ENCODE results near the gene ACTN4.
A peak's percentile ranks its signal among the peaks of the same experiment; 100 is the strongest.

DNA sequence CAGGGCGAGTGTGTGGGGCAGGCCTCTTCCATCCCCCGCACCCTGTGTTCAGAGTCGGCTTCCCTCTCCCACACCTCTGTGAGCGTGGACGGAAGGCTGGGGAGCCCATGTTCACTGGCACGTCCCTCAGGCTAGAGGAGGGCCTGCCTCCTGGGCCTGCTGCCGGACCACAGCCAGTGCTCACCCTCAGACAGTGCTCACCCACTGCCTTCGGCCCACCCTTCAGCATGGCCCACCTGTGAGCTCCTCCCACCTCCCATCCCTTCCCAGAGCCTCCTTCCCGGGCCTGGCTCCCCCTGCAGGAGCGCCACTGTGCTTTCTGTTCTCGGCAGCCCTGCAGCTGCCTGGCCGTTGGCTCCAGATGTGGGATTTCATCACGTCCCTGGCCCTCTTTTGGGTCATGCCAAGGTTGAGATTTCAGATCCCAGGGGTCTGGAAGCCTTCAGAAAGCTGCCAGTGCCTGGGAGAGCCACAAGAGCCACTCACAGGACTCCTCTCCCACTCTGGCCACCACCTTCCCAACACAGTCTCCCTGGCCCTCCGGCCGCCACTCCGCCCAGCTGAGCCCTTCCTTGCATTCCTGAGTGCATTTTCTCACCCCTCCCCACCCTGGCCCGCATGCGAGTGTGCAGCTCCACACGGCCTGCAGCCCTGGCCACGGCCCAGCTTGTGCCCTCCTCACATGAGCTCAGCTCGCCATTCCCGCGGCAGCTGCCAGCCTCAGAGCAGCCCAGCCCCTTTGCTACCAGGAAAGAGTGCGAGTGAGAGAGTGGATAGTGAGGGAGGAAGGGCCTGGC lies 71.5 kb downstream of the ACTN4 start:
- TF ChIP-seq, protein P1, sequence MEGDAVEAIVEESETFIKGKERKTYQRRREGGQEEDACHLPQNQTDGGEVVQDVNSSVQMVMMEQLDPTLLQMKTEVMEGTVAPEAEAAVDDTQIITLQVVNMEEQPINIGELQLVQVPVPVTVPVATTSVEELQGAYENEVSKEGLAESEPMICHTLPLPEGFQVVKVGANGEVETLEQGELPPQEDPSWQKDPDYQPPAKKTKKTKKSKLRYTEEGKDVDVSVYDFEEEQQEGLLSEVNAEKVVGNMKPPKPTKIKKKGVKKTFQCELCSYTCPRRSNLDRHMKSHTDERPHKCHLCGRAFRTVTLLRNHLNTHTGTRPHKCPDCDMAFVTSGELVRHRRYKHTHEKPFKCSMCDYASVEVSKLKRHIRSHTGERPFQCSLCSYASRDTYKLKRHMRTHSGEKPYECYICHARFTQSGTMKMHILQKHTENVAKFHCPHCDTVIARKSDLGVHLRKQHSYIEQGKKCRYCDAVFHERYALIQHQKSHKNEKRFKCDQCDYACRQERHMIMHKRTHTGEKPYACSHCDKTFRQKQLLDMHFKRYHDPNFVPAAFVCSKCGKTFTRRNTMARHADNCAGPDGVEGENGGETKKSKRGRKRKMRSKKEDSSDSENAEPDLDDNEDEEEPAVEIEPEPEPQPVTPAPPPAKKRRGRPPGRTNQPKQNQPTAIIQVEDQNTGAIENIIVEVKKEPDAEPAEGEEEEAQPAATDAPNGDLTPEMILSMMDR (IDR thresholded peaks at IDR 0.05; ENCODE audit: poor library complexity), result peak; percentile 40
- no peak for TF ChIP-seq EZH2 (IDR thresholded peaks at IDR 0.05; ENCODE audit: borderline replicate concordance)

Measured in hepatocyte (in vitro differentiated cells).